A673 (cell line): ENCODE data around the gene RERE.

Experiments
- CTCF ChIP-seq: fragments of 300-800, 200-600 bp; sonication (generic); conservative IDR thresholded peaks from 2 replicates; pipeline ENCODE4 v1.5.1; 2017; ENCODE audit warnings: low read depth, mild to moderate bottlenecking, antibody characterized with exemption, low read length, moderate library complexity, mixed read lengths
- EZH2 ChIP-seq: fragments of 200-600 bp; sonication (generic); IDR thresholded peaks from 2 replicates; pipeline ENCODE4 v1.6.1; 2017; ENCODE audit warnings: borderline replicate concordance, low read depth, mild to moderate bottlenecking, mixed read lengths, antibody characterized with exemption, low read length; ENCODE audit not compliant: poor library complexity, severe bottlenecking

- TF ChIP-seq CTCF (no peak), EZH2 (no peak)
Observed at GRCh38 chr1:8777867-8778266, 39.6 kb downstream of the RERE start.
